ENCODE results near the gene ZNF124.
"Not testable (repeated sequence)": the region's sequence is repeated elsewhere in the genome, so short reads cannot be mapped to it uniquely, and the experiment has no call there.

ZNF124 gene

DNA sequence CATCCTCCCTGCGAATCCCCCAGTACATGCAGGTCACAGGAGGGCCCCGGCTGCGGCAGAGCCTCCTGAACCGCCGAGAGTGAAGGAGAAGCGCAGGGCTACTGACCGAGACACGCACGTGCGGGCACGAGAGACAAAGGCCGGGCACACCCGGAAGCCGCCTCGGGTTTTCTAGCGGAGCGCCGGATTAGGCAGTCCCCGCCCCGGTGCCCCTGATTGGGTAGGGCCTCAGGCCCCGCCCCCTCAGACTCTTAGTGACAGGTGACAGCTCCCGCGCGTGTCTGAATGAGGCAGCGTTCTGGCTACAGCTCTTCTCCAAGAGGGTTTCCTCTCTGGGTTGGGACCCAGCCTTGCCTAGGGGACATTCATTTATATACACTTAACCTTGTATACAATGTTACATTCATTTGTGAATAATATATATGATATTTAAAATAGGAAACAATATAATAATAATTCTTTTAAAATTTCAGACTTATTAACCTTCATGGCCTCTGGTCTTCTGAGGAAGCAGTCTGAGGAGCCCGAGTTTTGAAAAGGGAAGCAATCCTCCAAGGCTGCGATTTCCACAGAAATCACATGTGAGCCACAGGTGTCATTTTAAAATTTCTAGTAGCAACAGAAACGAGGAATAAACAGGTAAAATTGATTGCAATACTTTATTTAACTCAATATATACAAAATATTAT lies at the start of gene ZNF124:
TSS of gene ZNF124 (minus strand) at position 146 of the 689 bp plus-strand sequence. CDS start at position 3, 143 bp downstream.
- not testable (repeated sequence) for DNase-seq

DNA sequence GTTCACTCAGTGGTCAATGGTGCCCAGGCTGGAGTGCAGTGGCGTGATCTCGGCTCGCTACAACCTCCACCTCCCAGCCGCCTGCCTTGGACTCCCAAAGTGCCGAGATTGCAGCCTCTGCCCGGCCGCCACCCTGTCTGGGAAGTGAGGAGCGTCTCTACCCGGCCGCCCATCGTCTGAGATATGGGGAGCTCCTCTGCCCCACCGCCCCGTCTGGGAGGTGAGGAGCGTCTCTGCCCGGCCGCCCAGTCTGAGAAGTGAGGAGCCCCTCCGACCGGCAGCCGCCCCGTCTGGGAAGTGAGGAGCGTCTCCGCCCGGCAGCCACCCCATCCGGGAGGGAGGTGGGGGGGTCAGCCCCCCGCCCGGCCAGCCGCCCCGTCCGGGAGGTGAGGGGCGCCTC lies 48.5 kb upstream of the ZNF124 start:
- DNase-seq = not testable (repeated sequence)

DNA sequence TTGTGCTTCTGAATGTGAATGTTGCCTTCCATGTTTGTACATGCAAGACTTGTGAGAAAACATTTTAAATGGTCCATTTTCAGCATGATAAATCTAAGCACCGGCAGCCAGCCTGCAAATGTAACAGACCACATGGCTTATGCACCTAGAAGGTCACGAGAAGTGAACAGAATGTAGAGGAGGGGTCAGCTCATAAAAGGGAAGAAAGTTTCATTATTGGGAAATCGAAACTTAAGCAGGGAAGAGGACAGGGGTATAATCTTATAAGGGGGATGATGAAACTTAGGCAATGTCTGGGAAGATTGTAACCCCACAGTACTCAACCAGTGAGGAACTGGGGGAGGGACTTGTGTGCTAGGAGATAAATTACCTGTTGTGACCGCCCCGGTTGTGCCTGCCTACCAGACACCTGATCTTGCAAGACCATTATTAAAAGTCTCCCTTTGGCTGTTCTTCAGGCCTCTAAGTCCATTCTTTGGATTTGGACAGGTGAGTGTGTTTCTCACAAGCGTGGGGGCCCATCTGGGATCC lies 46.4 kb upstream of the ZNF124 start:
- no peak for DNase-seq

DNA sequence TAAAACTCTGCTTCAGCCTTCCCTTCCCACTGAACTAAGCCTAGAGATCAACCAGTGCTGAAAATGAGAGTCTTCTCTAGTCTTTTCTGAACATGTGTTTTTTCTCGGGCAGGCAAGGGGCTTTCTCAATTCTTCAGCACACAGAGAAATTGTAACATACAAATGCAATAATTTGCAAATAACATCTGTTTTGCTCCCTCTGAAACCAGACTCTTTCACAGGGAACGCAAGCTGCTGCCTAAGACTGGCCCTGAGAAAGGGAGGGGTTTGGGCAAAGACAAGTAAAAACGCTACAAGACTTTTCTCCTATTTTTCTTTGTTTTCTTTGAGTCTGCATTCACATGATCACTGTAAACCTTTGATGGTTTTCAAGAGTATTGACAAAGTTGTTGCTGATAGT lies 44.4 kb upstream of the ZNF124 start:
- DNase-seq = no peak

DNA sequence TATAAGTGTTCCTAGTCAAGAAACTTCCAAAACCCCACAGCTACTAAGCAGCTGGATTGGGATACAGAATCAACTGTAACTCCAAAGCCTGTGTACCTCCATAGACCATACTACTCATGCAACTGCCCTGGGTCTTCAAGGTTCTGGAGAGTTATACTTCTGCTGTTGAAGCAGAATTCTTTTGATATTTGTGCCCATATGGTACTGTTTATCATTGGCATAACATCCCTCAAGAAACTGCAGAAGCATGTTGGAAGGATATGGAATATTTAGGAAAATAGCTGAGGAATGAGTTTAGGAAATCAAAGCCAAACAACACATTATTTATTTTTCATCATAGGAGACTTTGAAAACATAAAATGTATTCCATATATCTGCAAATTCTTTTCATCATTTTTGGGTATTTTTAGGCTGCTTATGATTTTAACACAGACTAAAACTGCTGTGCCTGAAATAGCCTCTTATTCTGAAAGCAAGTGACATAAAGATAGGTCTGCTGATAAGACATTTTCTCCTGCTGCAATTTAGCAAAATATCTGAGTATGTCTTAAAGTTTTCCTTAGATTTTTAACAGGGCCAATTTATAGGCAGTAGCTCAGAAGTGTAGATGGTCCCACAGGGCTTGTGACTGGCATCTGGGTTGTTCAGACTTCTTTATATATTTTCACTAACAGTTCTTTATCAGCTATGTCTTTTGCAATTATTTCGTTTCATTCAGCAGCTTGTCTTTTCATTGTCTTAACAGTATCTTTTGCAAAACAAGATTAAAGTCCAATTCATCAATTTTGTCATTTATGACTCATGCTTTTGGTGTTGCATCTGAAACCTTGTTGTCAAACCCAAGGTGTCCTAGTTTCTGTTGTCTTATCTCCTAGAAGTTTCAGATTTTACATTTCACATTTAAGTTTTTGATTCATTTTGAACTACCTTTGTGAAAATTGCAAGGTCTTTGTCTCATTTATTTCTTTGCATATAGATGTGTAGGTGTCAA lies 41.1 kb upstream of the ZNF124 start:
- no peak for DNase-seq

DNA sequence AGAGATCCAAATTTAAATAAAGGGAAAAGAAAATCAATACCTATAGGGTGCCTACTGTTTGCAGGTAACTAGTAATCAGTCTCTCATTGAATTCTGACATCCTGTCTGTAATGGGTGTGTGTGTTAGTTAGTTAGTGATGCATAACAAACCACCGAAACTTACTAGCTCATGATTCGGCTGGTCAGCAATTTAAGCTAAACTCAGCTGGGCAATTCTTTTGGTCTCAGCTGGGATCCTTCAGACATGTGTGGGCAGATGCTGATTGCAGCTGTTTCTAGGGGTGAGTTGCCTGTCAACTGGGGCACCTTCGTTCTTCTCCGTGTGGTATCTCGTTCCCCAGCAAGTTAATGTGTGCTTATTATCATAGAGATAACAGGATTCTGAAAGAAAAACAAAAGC lies 40.2 kb upstream of the ZNF124 start:
- no peak for DNase-seq

DNA sequence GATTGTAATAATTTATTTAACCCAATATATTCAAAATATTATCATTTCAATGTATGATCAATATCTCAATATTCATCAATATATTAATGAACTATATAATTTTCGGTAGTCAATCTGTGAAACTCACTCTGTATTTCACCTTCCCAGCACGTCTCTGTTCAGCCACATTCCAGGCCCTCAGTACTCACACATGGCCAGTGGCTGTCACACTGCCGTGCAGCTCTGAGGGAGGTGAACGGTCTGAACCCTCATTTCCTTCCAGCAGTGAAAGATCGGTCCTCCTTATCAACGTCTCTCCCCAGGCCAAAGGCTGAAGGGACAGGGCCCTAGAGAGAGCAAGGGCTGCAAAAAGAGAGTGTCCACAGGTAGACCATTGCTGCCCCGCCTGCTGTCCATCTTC lies 39.5 kb upstream of the ZNF124 start:
- DNase-seq = no peak

DNA sequence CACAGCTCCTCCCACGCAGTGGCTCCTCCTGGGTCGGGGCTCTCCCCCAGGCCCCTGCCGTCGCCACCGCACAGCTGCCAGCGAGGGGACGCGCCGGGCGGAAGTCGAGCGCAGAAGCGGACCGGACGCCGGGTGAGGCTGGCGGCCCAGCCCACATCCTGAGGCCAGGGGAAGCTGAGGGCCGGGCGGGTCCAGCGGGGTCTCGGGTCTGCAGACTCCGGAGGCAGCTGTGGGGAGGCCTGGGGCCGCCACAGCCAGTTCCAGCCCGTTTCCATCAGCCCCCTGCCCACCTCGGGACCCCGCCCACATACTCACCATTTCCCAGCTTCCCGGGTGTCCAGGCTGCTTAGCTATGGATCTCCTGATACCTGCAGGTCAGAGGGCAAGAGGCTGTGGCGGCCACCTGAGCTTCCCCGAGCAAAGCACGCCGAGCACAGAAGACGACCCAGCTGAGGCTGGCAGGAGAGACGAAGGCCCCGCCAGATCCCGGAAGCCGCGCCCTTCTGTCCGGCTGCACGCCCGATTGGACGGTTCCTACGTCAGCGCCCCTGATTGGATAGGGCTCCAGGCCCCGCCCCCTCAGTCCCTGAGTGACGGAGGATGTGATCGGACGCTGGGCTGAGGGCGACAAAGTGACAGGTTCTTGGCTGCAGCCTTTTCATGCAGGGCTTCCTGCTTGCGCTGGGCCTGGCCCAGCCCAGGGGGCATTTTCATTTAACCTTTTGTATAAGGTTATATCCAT lies 38.7 kb upstream of the ZNF124 start:
- peak; percentile 95 for DNase-seq

DNA sequence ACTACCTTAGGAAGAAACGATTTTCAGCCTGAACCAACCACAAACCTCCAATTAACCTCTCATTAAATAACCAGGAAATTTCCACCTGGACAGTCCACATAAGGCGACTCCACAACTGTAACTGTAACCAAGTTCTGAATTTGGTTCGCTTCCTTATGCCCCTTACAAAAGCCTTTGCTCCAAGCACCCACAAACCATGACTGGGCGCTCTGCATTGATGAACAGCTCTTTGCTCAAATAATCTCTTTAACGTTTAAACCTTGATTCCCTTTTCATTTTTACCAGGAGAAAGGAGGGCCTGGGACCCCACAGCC lies 38.2 kb upstream of the ZNF124 start:
- no peak for DNase-seq

DNA sequence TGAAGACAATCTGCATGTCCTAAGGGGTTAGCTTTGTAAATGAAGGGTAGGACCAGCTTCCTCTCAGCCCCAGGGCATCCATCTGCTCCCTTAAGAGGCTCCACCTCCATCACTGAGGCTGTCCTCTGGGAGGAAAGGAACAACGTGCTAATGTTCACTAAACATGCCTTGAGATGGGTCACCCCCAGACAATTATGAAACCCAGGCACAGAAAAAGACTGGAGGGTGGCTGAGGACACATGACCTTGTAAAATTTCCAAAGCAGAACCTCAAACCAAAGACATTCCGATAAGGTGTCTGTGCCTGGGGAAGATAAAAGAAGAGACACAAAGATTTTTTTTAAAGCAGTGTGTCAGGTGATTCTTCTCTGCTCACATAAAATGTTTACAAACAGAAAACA lies 37.6 kb upstream of the ZNF124 start:
- no peak for DNase-seq

DNA sequence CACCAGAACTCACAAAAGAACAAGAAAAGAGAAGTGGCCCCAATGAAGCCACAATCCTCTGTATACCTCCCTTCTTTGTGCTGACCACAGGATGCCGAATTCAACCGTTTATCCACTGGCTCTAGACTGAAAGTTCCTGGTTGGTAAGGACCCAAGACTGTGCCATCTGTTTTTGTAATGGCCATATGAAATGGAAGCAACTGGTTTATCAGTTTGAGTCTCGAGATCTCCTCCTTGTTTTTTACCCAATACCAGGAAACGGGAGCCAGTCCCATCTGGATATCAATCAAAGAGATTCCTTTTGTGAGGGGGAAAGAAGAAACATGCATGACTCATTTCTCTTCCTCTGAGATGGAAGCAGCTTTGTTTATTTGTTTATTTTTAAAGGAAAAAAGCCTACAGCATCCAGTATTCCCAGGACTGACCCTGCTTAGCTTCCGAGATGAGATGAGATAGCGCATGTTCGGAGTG lies 32.4 kb upstream of the ZNF124 start:
- DNase-seq = no peak

DNA sequence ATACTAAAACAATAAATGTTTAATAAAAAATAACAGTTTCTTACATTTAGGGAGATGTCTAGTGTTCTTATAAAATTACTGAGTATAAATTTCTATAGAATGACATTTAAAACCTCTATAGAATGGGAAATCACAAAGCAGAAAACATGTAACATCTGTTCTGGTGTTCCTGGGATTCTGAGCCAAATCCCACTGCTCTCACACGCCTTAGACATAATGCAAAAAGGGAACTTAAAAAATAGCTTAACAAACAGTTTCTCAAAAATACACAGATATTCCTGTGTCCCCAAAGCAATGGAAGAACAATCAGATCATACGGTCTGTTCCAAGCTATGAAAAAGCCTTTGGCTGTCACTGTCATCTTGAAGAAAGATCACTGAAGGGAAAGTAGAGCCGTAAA lies 27.0 kb upstream of the ZNF124 start:
- DNase-seq = no peak

DNA sequence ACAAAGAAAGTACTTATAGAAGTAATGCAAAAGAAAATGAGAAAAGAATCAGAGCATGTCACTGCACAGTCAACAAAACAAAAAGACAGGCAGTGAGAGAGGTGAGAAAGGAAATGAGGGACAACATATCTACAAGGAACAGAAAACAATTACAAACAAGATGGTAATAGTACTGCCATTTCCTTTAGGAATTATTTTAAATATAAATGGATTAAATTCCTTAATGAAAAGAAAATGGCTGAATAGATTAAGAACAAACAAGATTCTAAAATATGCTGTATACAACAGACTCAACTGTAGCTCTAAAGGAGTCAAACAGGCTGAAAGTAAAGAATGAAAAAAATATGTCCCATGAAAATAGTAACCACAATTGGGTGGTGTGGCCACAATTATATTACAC lies 22.1 kb upstream of the ZNF124 start:
- no peak for DNase-seq

DNA sequence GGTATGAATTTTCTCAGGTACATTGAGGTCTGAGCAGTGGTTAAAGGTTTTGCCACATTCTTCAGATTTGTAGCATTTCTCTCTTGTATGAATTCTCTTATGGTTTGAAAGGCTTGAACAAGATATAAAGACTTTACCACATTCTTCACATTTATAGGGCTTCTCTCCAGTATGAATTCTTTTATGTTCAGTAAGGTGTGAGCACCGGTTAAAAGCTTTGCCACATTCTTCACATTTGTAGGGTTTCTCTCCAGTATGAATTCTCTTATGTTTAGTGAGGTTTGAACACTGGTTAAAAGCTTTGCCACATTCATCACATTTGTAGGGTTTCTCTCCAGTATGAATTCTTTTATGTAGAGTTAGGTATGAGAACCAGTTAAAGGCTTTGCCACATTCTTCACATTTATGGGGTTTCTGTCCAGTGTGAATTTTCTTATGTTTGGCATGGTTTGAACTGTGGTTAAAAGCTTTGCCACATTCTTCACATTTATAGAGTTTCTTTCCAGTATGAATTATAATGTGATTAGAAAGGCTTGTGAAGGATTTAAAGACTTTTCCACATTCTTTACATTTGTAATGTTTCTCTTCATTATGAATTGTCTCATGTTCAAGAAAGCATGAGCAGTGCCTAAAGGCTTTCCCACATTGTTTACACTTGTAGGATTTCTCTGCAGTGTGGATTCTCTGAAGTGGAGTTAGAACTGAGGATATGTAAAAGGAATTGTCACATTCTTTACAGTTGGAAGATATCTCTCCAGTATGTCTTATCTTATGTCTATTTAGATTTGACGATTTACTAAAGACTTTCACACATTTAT lies 18.4 kb upstream of the ZNF124 start:
- DNase-seq = no peak

DNA sequence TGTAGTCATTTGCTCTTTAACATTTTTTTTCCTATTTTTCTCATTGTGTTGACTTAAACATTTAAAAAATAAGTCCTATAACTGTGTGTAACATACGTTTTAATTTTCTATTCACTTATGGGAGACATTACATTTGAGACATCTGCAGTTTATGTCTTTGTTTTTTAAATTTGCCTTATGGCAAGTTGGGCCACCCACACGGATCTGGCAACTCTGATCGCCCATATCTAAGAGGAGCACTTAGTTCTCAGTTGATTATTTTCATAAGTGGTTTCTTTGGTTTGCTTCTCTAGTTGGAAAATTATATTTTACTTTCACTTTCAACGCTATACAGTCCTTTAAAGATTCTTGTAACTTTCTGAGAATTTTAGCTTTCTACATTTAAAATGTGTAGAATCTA lies 13.8 kb upstream of the ZNF124 start:
- DNase-seq = no peak

DNA sequence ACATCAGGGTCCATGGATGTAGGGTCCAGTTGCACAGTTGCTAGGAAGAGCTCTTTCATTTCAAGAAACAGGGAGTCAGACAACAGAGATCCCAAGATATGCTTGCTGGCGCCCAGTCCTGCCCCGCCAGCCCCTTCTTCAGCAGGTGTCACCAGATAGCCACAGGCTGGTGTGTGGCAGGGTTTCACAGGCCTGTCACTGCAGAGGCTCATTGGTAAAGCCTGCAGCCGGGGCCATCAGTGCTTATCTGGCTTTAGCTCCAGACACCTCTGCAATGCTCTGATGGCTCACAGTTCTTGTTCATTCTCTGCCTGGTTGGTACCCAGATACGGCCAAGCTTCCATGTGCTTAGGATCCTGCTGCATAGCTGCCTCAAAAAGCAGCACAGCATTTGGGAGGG lies 12.4 kb upstream of the ZNF124 start:
- no peak for DNase-seq

DNA sequence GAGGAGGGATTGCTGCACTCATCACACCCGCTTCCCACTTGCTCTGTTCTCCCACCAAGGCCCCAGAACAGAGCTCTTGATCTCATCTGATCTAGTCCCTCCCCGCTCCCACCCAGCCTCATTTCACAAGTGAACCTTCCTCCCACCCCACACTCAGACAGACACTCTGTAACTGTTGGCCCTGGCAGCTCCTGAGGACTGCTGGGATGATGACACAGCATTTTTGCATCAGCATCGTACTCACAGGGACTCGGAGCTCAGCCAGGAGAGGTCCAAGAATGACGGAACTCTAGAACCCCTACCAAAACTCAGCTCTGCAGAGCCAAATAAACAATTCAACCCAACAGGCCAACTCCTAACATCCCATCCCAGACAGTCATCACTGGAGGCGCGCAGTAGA lies 11.2 kb upstream of the ZNF124 start:
- DNase-seq = no peak

DNA sequence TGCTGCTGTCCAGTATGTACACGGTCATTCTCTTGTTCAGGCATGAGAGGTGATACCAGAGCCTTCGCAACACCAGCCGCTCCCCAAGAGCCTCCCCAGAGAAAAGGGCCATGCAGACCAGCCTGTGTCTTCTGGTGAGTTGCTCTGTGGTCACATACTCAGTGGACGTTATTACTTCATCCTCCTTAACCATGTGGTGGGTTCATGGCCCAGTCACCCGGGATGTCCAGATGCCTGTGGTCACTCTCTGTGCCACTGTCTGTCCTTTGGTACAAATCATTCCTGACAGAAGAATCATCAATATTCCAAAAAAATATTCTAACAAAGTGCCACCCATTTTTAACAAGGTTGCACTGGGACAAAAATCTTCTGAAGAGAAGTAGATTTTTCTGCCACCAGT lies 8.8 kb upstream of the ZNF124 start:
- DNase-seq = no peak

DNA sequence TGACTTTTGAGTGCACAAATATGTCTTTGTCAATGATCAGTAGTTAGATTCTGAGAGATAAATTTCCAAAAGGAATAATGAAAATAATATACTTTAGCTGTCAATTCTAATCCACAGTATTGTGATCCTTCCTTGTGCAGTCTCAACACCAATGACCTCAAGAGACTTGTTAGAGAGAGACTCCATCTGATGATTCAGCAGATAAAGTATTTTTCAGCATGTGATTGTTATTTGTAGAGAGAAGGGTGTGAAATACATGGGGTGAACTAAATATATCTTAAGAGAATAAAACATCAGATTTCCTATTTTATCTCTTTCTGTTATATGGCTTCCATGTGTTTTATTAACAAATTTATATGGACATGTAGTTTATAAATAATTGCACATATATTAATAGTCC lies 5.9 kb upstream of the ZNF124 start:
- DNase-seq = no peak

DNA sequence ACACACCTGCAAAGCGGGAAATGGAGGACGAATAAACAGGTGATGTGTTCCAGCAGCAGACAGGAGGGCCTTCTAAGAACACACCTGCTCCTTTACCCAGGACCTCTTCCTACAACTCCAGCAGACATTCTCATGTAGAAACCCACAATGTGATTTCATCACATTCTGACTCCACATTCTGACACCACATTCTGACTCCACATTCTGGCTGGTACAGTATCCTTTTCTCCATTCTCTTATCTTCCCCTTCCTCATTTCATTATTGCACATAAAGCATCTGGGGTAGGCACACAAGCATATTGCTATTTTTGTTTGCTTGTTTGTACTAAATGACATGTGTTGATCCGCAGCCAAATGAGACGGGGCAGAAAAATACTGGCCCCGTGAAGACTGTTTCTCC lies 3.6 kb upstream of the ZNF124 start:
- DNase-seq = no peak

DNA sequence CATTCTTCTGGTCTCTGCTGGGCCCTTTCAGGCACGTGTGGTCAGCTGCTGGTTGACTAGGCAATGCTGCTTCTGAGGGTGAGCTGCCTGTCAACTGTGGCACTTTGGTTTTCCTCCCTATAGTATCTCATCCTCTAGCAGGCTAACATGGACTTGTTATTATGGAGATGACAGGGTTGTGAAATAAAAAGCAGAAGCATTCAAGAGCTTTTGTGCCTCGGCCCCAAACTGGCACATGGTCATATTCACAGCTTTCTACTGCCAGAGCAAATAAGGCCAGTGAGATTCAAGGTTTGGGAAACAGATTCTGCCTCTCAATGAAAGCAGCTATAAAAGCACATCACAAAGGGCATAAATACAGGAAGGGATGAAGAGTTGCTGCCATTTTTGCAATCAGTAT lies 1.6 kb upstream of the ZNF124 start:
- DNase-seq = no peak

DNA sequence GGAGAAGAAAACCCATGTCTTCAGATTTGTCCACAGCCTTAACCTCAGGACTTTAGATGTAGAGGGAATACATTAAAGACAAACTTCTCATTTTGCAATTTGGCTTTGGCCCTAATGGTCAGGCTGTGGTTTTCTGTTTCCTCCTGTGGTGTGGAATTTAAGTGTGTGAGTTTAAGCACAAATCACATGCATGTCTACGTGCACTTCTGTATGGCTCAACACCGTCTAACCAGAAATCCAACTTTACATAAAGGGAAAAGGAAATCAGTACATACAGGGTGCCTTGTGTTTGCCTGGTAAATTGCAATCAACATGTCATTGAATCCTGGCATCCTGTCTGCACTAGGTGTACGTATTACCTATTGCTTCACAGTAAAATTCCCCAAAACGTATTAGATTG lies 1.2 kb upstream of the ZNF124 start:
- no peak for DNase-seq

All from activated naive CD4-positive, alpha-beta T cell treated with anti-CD3 and anti-CD28 coated beads, Interleukin-2, amount 50 U/mL, for 16 hours (primary cell).